Measurements from ENCODE around the gene KRT76. TPM values are rescaled to one million over a fixed set of nuclear protein-coding genes. Genes with fewer than 3 reads are reported as not detected.

Gene KRT76
- total RNA-seq, 1 experiment from 2014 or later: not detected

GRCh38 chr12:52821826-52822660 lies 44.9 kb upstream of the KRT76 start:
- H3K4me2 ChIP-seq (ENCODE audit: low read length): peak overlapping the region; percentile 19; the same call in 1 of the 2 replicates
- H3K36me3 ChIP-seq (ENCODE audit: low read depth, low read length): no peaks in the 10 kb centered on the region

GRCh38 chr12:52821071-52821730 lies 44.1 kb upstream of the KRT76 start:
- H3K79me2 ChIP-seq (ENCODE audit: low read length): no peaks in the 10 kb centered on the region
- H3K27me3 ChIP-seq (ENCODE audit: low read length): no peaks in the 10 kb centered on the region; the same call in 1 of the 2 replicates
- no peak for TF ChIP-seq EZH2 (IDR thresholded peaks at IDR 0.05; ENCODE audit: low read length, unreplicated experiment)
- no peak for TF ChIP-seq CTCF (conservative IDR thresholded peaks at IDR 0.05; ENCODE audit: low read depth, low read length)
- no peak for TF ChIP-seq EZH2phosphoT487 (IDR thresholded peaks at IDR 0.05; ENCODE audit: borderline replicate concordance, low read length)
- no peak overlapping the region for H2AFZ ChIP-seq (ENCODE audit: low read length)
- no peak overlapping the region for H3K4me3 ChIP-seq (ENCODE audit: low read length)
- H3F3A ChIP-seq (ENCODE audit: low read length, unreplicated experiment): no peaks in the 10 kb centered on the region
- H3K9me3 ChIP-seq (ENCODE audit: low read length): no peaks in the 10 kb centered on the region
- POLR2A ChIA-PET (ENCODE audit: unreplicated experiment): no interaction called here
- no peak for DNase-seq
- H3K4me1 ChIP-seq (ENCODE audit: insufficient read depth, low read length): peaks cover 12% of the 10 kb centered on the region; the same call in 1 of the 2 replicates
- no TSS peak for BruUV-seq (replicated peaks)
- H3K27ac ChIP-seq (ENCODE audit: low read length): no peak overlapping the region
- no peaks in the 10 kb centered on the region for H3K36me3 ChIP-seq (ENCODE audit: low read depth, low read length)
- intact Hi-C loops (cut with micrococcal nuclease): no loop called here
- H3K4me2 ChIP-seq (ENCODE audit: low read length): no peak overlapping the region
- ATAC-seq: no peak
- no peaks in the 10 kb centered on the region for H4K20me1 ChIP-seq (ENCODE audit: low read length)
- H3K9me2 ChIP-seq (replicated peaks; ENCODE audit: low read length): no peaks in the 10 kb centered on the region
- no peak overlapping the region for H3K9ac ChIP-seq (ENCODE audit: low read length)
- CTCF ChIA-PET: no interaction called here

More at GRCh38 chr12:52821826-52822660, 44.9 kb upstream of the KRT76 start:
- no peak overlapping the region for H3K4me3 ChIP-seq (ENCODE audit: low read length)
- intact Hi-C loops (cut with micrococcal nuclease): no loop called here
- 0 out of 2 replicates have a peak overlapping the region, but pooled peaks have one; percentile 4 for H2AFZ ChIP-seq (ENCODE audit: low read length)
- H3K9me3 ChIP-seq (ENCODE audit: low read length): no peaks in the 10 kb centered on the region
- DNase-seq: peak; percentile 40
- no peaks in the 10 kb centered on the region for H3K9me2 ChIP-seq (replicated peaks; ENCODE audit: low read length)
- no peaks in the 10 kb centered on the region for H3F3A ChIP-seq (ENCODE audit: low read length, unreplicated experiment)
- TF ChIP-seq EZH2phosphoT487 (IDR thresholded peaks at IDR 0.05; ENCODE audit: borderline replicate concordance, low read length) (no peak), EZH2 (IDR thresholded peaks at IDR 0.05; ENCODE audit: low read length, unreplicated experiment) (no peak), CTCF (conservative IDR thresholded peaks at IDR 0.05; ENCODE audit: low read depth, low read length) (no peak)
- H4K20me1 ChIP-seq (ENCODE audit: low read length): no peaks in the 10 kb centered on the region
- peaks cover 12% of the 10 kb centered on the region; the same call in 1 of the 2 replicates for H3K4me1 ChIP-seq (ENCODE audit: insufficient read depth, low read length)
- no peaks in the 10 kb centered on the region; the same call in 1 of the 2 replicates for H3K27me3 ChIP-seq (ENCODE audit: low read length)
- H3K27ac ChIP-seq (ENCODE audit: low read length): no peak overlapping the region
- no peak overlapping the region for H3K9ac ChIP-seq (ENCODE audit: low read length)
- ATAC-seq: peak; percentile 45
- CTCF ChIA-PET: no interaction called here
- BruUV-seq (replicated peaks): no TSS peak
- H3K79me2 ChIP-seq (ENCODE audit: low read length): no peaks in the 10 kb centered on the region
- POLR2A ChIA-PET (ENCODE audit: unreplicated experiment): no interaction called here

Measured in PC-3 (cell line).